Ecto neural progenitor cell (in vitro differentiated cells): Measurements from ENCODE around the gene CTPS1.

Source experiments
- DNase-seq: peaks from one replicate; pipeline ENCODE4 v3.0.0-alpha.2; 2018; ENCODE audit warnings: low spot score

The CTPS1 gene

GRCh38 chr1:40979241-40980067 lies at the start of gene CTPS1:
TSS of gene CTPS1 (plus strand) at chr1:40979696. CDS start at chr1:40983291, 3,595 bp downstream.
- peak; percentile 98 for DNase-seq

GRCh38 chr1:40930174-40930964 lies 49.1 kb upstream of the CTPS1 start:
- DNase-seq = no peak

GRCh38 chr1:40931601-40932000 lies 47.9 kb upstream of the CTPS1 start:
- DNase-seq = no peak

- DNase-seq = no peak
Measured at GRCh38 chr1:40932006-40932405, 47.5 kb upstream of the CTPS1 start.

- no peak for DNase-seq
Measured at GRCh38 chr1:40936931-40937339, 42.6 kb upstream of the CTPS1 start.

DNA sequence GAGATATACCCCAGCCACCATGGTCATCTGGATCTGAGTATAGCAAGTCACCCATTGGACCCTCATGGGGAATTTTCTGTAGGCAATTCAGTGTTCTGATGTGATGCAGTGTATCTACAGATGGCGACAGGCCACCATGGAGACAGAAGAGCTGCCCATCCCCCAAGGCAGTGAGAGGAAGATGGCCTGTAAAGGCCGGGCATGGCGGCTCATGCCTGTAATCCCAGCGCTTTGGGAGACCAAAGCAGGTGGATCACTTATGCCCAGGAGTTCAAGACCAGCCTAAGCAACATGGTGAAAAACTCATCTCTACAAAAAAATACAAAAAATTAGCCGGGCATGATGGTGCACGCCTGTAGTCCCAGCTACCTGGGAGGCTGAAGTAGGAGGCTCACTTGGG lies 41.1 kb upstream of the CTPS1 start:
- no peak for DNase-seq

DNA sequence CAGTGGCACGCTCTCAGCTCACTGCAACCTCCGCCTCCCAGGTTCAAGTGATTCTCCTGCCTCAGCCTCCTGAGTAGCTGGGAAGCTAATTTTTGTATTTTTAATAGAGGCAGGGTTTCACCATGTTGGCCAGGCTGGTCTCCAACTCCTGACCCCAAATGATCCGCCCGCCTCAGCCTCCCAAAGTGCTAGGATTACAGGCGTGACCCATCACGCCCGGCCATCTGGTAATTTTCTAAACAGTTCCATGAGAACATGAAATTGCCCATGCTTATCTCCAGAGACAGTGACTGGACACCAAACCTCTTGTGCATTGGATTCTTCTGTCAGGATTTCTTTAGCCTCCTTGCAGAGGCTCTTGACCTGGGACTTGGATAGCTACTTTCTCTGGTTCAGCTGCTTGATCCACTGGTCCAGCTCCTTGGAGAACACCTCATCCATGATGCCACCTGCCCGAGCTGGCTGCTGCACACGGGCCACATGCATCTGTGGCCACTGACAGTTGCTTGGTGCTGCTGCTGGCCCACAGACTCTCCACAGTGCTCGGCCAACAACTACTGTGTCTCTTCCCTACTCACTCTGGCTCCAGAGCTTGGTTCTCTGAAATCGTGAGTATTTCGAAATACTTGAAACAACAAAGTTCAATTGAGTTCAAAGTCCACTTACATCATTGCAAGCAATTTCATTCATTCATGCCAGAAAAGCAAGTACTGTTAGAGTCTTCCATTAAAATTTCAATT lies 40.0 kb upstream of the CTPS1 start:
- DNase-seq = no peak

GRCh38 chr1:40944326-40944725 lies 35.2 kb upstream of the CTPS1 start:
- DNase-seq = no peak

DNA sequence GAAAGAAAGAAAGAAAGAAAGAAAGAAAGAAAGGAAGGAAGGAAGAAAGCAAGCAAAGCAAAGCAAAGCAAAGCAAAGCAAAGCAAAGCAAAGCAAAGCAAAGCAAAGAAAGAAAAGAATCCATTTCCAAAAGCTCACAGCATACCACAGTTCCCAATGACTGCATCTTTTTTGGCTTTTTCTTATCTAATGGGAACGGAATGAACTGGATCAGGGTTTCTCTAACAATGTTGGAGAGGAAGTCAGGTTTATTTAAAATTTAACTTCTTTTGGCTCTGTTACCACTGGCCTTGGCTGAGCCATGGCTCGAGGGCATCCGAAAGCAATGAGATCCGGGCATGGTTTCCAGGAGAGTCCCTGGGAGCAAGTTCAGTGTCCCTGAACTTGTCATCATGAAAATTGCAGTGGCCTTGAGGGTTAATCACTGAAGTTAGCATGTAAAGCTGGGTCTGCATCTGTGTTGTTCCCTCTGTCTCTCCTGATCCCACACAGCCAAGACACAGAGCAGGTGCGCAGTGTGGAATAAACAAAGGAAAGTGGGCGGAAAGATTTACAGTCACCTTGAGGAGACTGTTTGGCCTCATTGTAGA lies 34.6 kb upstream of the CTPS1 start:
- no peak for DNase-seq

GRCh38 chr1:40945491-40945973 lies 34.0 kb upstream of the CTPS1 start:
- no peak for DNase-seq

DNA sequence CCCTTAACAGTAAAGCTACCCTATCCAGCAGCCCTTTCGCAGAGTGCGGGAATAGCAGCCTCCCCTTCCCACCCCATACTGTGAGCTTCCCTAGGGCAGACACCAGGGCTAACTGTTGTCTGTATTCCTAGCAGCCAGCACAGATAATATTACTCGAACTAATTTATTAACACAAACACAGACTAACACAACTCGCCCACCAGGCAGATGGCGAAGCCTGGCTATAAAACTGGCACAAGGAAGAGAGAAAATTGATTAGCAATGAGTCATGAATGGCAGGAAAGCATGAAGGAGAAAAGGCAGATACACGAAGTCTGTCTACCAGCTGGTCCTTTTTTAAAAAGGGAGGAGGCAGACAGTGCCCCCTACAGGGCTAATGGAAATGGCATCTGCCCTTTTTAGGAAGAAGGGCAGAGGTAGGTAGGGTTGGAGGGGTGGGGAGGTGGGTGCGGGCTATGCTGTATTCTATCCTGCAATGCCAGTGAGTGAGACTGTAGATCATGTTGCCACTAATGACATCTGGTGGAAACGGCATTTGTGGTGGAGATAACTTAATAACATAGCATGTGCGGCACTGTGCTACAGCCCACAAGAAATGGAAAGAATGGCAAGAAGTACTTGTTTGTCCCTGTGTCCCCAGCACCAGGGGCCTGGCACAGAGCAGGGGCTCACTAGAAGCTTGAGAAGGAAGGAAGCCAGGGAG lies 30.6 kb upstream of the CTPS1 start:
- peak; percentile 75 for DNase-seq

- no peak for DNase-seq
Measured at GRCh38 chr1:40949563-40949962, 29.9 kb upstream of the CTPS1 start.

DNA sequence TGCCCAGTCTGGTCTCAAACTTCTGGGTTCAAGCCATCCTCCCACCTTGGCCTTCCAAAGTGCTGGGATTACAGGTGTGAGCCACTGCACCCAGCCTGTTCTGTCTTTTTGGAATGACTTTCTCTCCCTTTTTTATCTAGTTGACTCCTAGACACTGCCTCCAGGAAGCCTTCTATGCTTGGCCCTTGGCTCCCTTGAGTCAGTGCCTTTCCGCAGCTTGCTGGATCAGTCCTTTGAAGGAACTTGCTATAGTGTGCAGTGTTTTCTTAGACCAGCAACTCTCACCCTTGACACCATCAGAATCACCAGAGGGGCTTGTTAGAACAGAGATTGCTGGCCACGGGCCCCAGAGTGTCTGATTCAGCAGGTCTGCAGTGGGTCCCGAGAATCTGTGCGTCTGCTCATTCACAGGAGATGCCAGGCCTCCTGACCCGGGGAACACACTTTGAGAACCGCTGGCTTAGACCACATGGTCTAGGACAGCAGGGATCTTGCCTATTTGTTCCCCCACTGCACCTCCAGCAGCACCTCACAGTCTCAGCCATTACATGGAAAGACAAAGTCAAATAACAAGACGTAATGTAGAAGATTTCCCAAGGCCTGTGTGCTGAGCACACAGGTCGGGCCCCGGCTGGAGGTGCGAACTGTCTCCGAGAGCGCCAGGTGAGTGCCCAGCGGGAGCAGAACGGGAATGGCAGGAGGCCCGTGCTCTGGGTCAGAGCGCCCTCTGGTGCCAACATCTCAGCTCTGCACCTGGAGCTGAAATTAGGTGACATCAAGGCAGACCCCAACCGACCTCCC lies 27.4 kb upstream of the CTPS1 start:
- DNase-seq = peak; percentile 84

DNA sequence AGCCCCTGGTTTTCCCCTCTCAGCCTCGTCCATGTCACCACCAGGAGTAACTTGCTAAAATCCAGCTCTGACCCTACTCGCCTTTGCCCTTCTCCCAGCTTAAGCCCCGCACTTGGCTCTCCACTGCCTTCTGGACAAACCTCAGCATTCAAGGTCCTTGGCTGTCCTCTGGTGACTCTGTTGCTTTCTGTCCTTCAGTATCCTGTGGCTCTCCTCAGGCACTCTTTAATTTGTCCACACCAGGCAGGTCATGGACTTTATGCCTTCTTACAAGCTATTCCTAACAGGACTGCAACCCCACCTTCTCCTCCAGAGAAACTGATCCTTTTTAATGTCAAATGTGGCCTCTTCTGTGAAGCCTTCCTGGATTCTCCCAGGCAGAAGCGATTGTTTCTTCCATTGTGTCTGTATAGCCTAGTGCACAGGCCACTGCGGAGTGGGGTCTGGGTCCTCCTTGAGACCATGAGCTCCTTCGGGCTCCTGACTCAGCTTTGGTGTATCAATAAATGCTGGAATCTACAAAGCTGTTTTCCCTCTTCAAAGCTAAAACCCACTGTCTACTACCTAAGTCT lies 26.7 kb upstream of the CTPS1 start:
- DNase-seq = no peak

DNA sequence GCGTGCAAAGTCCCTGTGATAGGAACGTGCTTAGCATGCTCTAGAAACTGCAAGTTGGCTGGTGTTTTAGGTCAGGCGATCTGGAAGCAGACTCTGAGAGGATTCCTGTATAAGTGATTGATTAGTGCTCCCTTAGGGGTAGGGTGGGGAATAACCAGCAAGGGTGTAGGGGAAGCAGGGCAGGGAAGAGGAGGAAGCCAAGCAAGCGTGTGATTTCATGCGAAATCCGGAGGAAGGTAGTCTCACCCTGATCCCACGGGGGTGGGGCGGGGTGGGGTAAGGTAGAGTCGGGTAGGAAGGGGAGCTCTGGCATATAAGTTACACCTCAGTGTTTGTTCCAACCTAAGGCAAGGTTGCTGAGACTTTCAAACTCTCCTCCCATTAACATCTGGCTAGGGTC lies 24.9 kb upstream of the CTPS1 start:
- DNase-seq = no peak

DNA sequence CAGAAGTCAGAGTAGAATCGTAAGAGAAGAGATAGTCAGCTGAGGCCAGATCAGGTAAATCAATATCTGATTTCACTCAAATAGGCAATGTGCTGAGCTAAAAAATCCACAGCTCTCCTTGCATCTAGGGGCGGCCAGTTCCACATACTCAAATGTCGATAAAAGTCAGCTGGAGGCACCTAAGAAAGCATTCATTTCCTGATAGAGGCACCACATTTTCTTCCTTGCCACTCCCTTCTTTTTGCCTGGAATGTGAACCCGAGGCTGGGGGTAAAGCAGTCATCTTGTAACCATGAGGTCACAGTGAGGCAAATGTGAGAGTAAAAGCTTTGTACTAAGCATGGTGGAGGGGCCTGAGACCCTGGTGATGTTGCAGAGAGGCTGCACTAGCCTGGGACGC lies 24.2 kb upstream of the CTPS1 start:
- no peak for DNase-seq

- no peak for DNase-seq
Measured at GRCh38 chr1:40956407-40956806, 23.1 kb upstream of the CTPS1 start.

DNA sequence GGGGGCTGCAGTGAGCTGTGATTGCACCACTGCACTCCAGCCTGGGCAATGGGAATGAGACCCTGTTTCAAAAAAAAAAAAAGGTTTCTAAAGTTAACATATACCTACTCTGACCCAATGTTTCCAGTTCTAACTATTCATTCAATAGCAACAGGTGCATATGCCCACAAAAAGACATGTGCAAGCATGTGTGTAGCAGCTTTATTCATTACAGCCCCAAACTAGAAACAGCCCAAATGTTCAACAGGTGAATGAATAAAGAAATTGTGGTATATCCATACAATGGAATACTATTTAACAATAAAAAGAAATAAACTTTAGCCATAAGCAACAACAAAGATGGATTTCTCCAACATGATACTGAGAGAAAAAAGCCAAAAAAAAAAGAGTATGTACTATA lies 21.3 kb upstream of the CTPS1 start:
- DNase-seq = no peak

DNA sequence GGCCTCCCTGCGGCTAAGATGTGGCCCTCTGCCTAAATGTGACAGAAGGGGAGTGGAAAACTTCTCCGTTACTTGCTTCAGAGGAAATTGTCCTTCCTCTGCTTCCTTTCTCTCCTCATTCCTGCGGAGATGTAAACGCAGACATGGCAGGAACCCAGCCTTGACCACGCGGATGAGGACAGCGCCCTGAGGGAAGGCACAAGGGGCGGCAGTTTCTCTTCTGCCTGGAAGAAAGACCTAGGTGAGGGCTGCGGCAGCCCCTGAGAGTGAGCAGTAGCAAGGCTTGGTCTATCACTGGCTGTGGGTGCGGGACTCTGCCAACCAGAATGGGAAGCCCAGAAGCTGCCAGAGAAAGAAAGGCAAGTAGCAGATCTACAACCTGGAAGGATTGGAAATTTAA lies 14.0 kb upstream of the CTPS1 start:
- no peak for DNase-seq

- no peak for DNase-seq
Measured at GRCh38 chr1:40966417-40966816, 13.1 kb upstream of the CTPS1 start.
